Panc1 (cell line): ENCODE data around the gene DNAJA2. TPM values are rescaled to one million over a fixed set of nuclear protein-coding genes. Genes with fewer than 3 reads are reported as not detected.

Source experiments
- ATAC-seq: fragments of 200-7000 bp; cut with Tn5 transposase; 2 replicates; pipeline ENCODE4 v1.9.1; 2020; ENCODE audit warnings: mild to moderate bottlenecking, moderate library complexity
- BruUV-seq: library from RNA; stranded (reverse); fragments of 400-500 nt; replicated peaks from 2 replicates; lab custom pipeline; 2021; lab: Mats Ljungman, UMichigan
- CTCF ChIA-PET: fragments of 300-600 bp; sonication (Branson Sonifier 250); formaldehyde crosslinking; loops from one replicate; lab custom pipeline; 2022; ENCODE audit warnings: antibody characterized with exemption; lab: Charles Lee
- POLR2A ChIA-PET: fragments of 300-600 bp; sonication (Branson Sonifier 250); formaldehyde crosslinking; loops from one replicate; lab custom pipeline; 2022; ENCODE audit warnings: antibody characterized with exemption; lab: Charles Lee
- DNase-seq: peaks from one replicate; pipeline ENCODE4 v3.0.0-alpha.2; 2010; ENCODE audit warnings: low read depth, low spot score
- H3K27ac ChIP-seq: 2 replicates; pipeline ENCODE4 v1.5.1; 2011; ENCODE audit warnings: mild to moderate bottlenecking, low read length, inconsistent platforms
- H3K27me3 ChIP-seq: fragments of 200-500 bp; sonication (Bioruptor generic); 2 replicates; pipeline ENCODE4 v1.6.0; 2014; ENCODE audit warnings: low read length, inconsistent platforms; ENCODE audit not compliant: control insufficient read depth, insufficient read depth
- H3K36me3 ChIP-seq: fragments of 200-500 bp; sonication (Bioruptor generic); 2 replicates; pipeline ENCODE4 v1.5.1; 2014; ENCODE audit warnings: inconsistent platforms, mild to moderate bottlenecking, low read length, moderate library complexity; ENCODE audit not compliant: control insufficient read depth, insufficient read depth
- H3K4me1 ChIP-seq: 2 replicates; pipeline ENCODE4 v1.5.1; 2011; ENCODE audit warnings: inconsistent platforms, mild to moderate bottlenecking, low read length, moderate library complexity; ENCODE audit not compliant: control insufficient read depth, insufficient read depth
- H3K4me3 ChIP-seq, 2 experiments: 2 replicates each; pipeline ENCODE4 v1.5.1; 2011 to 2012; ENCODE audit warnings: low read depth in 2 of 2, low read length in 2 of 2, mild to moderate bottlenecking in 2 of 2, inconsistent platforms in 1 of 2, moderate library complexity in 1 of 2
- H3K9me3 ChIP-seq: fragments of 200-500 bp; sonication (Bioruptor generic); 2 replicates; pipeline ENCODE4 v1.5.1; 2014; ENCODE audit warnings: low read depth, mild to moderate bottlenecking, inconsistent platforms, low read length, moderate library complexity; ENCODE audit not compliant: control insufficient read depth, insufficient read depth
- POLR2AphosphoS5 ChIP-seq: IDR thresholded peaks from 2 replicates; pipeline ENCODE4 v1.6.1; 2012; ENCODE audit warnings: mild to moderate bottlenecking, low read depth, low read length, moderate library complexity
- SIN3A ChIP-seq: IDR thresholded peaks from 2 replicates; pipeline ENCODE4 v1.6.1; 2012; ENCODE audit warnings: low read depth, mild to moderate bottlenecking, low read length, moderate library complexity, borderline replicate concordance; ENCODE audit not compliant: insufficient read depth
- TCF7L2 ChIP-seq: IDR thresholded peaks from 2 replicates; pipeline ENCODE4 v1.6.1; 2011; ENCODE audit warnings: mild to moderate bottlenecking, low read depth, low read length, inconsistent platforms
- in situ Hi-C: cut with HindIII; loops from 2 replicates; pipeline ENCODE4 v1.10.0; 2016; ENCODE audit warnings: low sequenced_read_pairs, low pct_unique_long_range_greater_than_20kb
- intact Hi-C: fragments of 100-400 bp; cut with micrococcal nuclease; formaldehyde crosslinking; loops from one replicate; pipeline ENCODE4 v1.10.0; 2022; ENCODE audit not compliant: unreplicated experiment
- total RNA-seq: library from RNA; stranded (reverse); gene quantifications from one replicate; pipeline ENCODE4 v1.2.1, GENCODE V29; 2021; ENCODE audit not compliant: unreplicated experiment
- TF ChIP-seq, protein P1 (sequence below): fragments of 450-650 bp; IDR thresholded peaks from 2 replicates; pipeline ENCODE4 v1.5.1; 2017; ENCODE audit warnings: mild to moderate bottlenecking
- TF ChIP-seq, protein P2 (sequence below), 2 experiments: IDR thresholded peaks; 2 replicates each; pipeline ENCODE4 v1.6.1; 2011 to 2012; ENCODE audit warnings: low read depth in 2 of 2, control low read depth in 1 of 2, low read length in 1 of 2, mild to moderate bottlenecking in 1 of 2, moderate library complexity in 1 of 2; ENCODE audit not compliant: insufficient read depth in 1 of 2

The DNAJA2 gene
- total RNA-seq, 1 experiment from 2014 or later, result 49.4 TPM

DNA sequence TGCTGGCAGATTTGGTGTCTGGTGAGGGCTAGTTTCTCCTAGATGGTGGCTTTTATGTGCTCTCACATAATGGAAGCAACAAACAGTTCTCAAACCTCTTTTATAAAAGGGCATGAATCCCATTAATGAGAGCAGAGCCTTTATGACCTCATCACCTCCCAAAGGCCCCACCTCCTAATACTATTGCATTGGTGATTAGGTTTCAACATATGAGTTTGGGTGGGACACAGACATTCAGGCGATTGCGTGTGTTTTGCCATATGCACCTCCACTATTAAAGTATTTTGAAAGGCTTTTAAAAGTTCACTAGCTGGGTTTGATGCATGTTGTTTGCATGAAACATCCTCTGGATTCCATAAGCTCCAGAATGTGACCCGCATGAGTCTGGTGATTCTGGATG lies 24.4 kb upstream of the DNAJA2 start:
- POLR2A ChIA-PET, result no interaction called here
- in situ Hi-C loops, result no loop called here

DNA sequence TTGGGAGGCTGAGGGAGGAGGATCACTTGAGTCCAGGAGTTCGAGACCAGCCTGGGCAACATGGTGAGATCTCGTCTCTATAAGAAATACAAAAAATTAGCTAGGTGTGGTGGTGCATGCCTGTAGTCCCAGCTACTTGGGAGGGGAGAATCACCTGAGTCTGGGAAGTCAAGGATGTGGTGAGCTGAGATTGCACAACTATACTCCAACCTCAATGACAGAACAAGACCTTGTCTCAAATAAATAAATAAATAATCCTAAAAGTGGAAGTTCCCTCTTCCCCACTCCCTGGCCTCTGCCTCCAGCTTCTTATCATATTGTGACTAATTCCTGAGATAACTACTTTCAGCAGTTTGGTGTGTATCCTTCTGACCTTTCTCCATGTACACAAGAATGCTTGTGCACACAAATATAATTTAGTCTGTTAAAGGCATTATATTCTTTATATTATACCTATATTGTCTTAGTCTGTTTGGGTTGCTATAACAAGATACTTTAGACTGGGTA lies 23.5 kb upstream of the DNAJA2 start:
- Histone ChIP-seq H3K27me3 (no peaks in the 10 kb centered on the region), H3K36me3 (no peaks in the 10 kb centered on the region), H3K4me1 (no peaks in the 10 kb centered on the region), H3K27ac (no peak overlapping the region), H3K4me3 (no peak overlapping the region), H3K9me3 (no peaks in the 10 kb centered on the region)
- DNase-seq, result no peak
- no TSS peak for BruUV-seq
- intact Hi-C loops (no loop called here), in situ Hi-C loops (no loop called here)
- no peak for ATAC-seq
- TF ChIP-seq SIN3A, result no peak
- TF ChIP-seq POLR2AphosphoS5, result no peak
- TF ChIP-seq, protein P1, sequence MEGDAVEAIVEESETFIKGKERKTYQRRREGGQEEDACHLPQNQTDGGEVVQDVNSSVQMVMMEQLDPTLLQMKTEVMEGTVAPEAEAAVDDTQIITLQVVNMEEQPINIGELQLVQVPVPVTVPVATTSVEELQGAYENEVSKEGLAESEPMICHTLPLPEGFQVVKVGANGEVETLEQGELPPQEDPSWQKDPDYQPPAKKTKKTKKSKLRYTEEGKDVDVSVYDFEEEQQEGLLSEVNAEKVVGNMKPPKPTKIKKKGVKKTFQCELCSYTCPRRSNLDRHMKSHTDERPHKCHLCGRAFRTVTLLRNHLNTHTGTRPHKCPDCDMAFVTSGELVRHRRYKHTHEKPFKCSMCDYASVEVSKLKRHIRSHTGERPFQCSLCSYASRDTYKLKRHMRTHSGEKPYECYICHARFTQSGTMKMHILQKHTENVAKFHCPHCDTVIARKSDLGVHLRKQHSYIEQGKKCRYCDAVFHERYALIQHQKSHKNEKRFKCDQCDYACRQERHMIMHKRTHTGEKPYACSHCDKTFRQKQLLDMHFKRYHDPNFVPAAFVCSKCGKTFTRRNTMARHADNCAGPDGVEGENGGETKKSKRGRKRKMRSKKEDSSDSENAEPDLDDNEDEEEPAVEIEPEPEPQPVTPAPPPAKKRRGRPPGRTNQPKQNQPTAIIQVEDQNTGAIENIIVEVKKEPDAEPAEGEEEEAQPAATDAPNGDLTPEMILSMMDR, result no peak
- TF ChIP-seq, protein P2, sequence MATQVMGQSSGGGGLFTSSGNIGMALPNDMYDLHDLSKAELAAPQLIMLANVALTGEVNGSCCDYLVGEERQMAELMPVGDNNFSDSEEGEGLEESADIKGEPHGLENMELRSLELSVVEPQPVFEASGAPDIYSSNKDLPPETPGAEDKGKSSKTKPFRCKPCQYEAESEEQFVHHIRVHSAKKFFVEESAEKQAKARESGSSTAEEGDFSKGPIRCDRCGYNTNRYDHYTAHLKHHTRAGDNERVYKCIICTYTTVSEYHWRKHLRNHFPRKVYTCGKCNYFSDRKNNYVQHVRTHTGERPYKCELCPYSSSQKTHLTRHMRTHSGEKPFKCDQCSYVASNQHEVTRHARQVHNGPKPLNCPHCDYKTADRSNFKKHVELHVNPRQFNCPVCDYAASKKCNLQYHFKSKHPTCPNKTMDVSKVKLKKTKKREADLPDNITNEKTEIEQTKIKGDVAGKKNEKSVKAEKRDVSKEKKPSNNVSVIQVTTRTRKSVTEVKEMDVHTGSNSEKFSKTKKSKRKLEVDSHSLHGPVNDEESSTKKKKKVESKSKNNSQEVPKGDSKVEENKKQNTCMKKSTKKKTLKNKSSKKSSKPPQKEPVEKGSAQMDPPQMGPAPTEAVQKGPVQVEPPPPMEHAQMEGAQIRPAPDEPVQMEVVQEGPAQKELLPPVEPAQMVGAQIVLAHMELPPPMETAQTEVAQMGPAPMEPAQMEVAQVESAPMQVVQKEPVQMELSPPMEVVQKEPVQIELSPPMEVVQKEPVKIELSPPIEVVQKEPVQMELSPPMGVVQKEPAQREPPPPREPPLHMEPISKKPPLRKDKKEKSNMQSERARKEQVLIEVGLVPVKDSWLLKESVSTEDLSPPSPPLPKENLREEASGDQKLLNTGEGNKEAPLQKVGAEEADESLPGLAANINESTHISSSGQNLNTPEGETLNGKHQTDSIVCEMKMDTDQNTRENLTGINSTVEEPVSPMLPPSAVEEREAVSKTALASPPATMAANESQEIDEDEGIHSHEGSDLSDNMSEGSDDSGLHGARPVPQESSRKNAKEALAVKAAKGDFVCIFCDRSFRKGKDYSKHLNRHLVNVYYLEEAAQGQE (IDR thresholded peaks at IDR 0.05; ENCODE audit: insufficient read depth in 1 of 2, low read depth in 2 of 2, low read length in 1 of 2), result no peak
- no peak for TF ChIP-seq TCF7L2
- CTCF ChIA-PET, result no interaction called here
- POLR2A ChIA-PET, result no interaction called here

More for the DNA sequence above, 24.4 kb upstream of the DNAJA2 start:
- no peak overlapping the region for H3K27ac ChIP-seq
- TF ChIP-seq POLR2AphosphoS5 (no peak), TCF7L2 (no peak), SIN3A (no peak)
- TF ChIP-seq, protein P2 (IDR thresholded peaks at IDR 0.05; ENCODE audit: insufficient read depth in 1 of 2, low read depth in 2 of 2, low read length in 1 of 2), result no peak
- TF ChIP-seq, protein P1, result no peak
- H3K9me3 ChIP-seq, result no peaks in the 10 kb centered on the region
- DNase-seq (no peak), ATAC-seq (no peak)
- H3K4me1 ChIP-seq, result no peaks in the 10 kb centered on the region
- BruUV-seq, result no TSS peak
- no peak overlapping the region for H3K4me3 ChIP-seq
- intact Hi-C loops, result no loop called here
- CTCF ChIA-PET, result no interaction called here
- no peaks in the 10 kb centered on the region for H3K27me3 ChIP-seq
- no peaks in the 10 kb centered on the region for H3K36me3 ChIP-seq
